GM12865 (cell line): ENCODE results near the gene HS3ST2.

Source experiments
- DNase-seq: peaks from one replicate; pipeline ENCODE4 v3.0.0; 2010; ENCODE audit warnings: low read depth
- H3K4me3 ChIP-seq: 2 replicates; pipeline ENCODE4 v1.5.1; 2011; ENCODE audit warnings: mild to moderate bottlenecking, low read depth, low read length, control low read depth
- CTCF ChIP-seq: IDR thresholded peaks from 2 replicates; pipeline ENCODE4 v1.5.1; 2011; ENCODE audit warnings: low read length, control low read depth, low read depth, inconsistent platforms; ENCODE audit not compliant: insufficient read depth; ENCODE audit errors: missing control alignments

HS3ST2 gene

GRCh38 chr16:22868593-22869224 is 54.7 kb downstream of the HS3ST2 start:
- no peak overlapping the region for H3K4me3 ChIP-seq
- TF ChIP-seq CTCF, result no peak
- no peak for DNase-seq

- DNase-seq, result no peak
- no peak overlapping the region for H3K4me3 ChIP-seq
- no peak for TF ChIP-seq CTCF
Measured at GRCh38 chr16:22871861-22872260, 57.9 kb downstream of the HS3ST2 start.

- TF ChIP-seq CTCF, result no peak
- no peak overlapping the region for H3K4me3 ChIP-seq
- DNase-seq, result no peak
Measured at GRCh38 chr16:22874394-22874793, 60.4 kb downstream of the HS3ST2 start.

- no peak for TF ChIP-seq CTCF
- H3K4me3 ChIP-seq, result no peak overlapping the region
- no peak for DNase-seq
Measured at GRCh38 chr16:22878955-22879354, 65.0 kb downstream of the HS3ST2 start.

GRCh38 chr16:22879466-22879865 is 65.5 kb downstream of the HS3ST2 start:
- no peak overlapping the region for H3K4me3 ChIP-seq
- no peak for TF ChIP-seq CTCF
- DNase-seq, result no peak

- no peak overlapping the region for H3K4me3 ChIP-seq
- no peak for DNase-seq
- TF ChIP-seq CTCF, result no peak
Measured at GRCh38 chr16:22882981-22883380, 69.0 kb downstream of the HS3ST2 start.

GRCh38 chr16:22885951-22886350 is 72.0 kb downstream of the HS3ST2 start:
- no peak for TF ChIP-seq CTCF
- no peak for DNase-seq
- H3K4me3 ChIP-seq, result no peak overlapping the region
